HG02588 (cell line): ENCODE data around the gene CELSR2.
"Not testable (repeated sequence)": the region's sequence is repeated elsewhere in the genome, so short reads cannot be mapped to it uniquely, and the experiment has no call there.

Experiments
- ATAC-seq: cut with Tn5 transposase; IDR thresholded peaks from one replicate; pipeline ENCODE4 v1.9.1; 2021; ENCODE audit warnings: mild to moderate bottlenecking, moderate library complexity; ENCODE audit not compliant: unreplicated experiment

CELSR2 gene

DNA sequence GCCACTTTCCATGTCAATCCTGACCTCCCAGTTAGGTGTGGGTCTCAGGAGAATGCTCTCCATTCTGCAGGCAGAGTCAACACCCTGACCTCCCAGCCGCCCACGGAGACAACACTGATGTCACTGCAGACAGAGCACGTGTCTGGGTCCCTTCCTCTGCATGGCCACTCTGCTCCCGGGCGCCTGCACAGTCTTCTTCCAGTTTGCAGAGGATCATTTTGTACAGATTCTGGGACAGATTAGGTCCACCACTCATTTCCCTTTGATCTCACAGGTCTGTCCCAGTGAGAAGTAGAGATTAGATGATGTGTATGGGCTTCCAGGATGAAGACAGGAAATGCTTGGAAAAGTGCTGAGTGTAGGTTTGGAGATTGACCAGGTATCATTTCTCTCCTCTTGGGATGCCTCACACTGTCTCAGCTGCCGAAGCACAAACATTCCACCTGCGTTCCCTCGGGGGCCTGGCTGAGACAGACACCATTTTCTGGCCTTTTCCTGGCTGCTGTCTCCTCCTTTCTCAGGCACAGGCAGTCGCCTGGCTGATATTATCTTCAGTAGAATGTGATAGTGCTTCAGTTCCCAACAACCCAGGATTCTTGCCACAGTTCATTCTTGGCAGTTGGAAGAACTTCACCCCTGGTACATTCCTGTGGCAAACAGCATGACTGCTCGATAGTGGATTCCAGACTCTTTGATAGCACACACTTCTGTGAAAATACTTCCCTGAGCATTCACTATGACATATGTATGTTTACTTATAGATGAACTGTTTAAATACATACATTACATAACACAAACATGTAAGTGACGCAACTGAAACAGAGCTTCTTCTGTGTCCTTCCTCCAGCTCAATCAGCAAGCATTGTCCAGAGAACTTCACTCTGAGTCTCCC is 49.6 kb downstream of the CELSR2 start:
- no peak for ATAC-seq

- no peak for ATAC-seq
Measured at GRCh38 chr1:109299558-109300343, 50.4 kb downstream of the CELSR2 start.

DNA sequence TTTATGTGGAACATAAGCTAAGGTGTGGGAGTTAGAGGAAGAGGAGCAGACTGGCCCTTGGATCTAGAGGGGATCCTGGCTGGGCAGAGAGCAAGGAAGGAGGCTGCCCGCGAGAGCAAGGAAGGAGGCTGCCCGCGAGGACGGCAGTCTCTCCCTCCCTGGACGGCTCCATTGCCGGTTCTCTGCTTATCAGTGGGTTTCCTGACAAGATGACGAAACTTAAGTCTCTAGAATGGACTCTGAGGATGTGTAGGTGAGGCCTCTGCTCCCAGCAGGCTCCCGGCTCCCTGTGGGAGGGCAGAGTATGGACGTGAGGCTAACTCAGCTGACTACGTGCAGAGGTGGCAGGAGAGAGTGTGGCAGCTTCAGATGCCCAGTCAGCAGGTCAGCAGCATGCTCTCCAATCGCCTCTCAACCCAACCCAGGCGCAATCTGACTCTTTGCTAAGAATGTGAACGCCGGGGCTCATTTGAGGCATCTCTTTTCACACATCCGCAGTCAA is 51.4 kb downstream of the CELSR2 start:
- ATAC-seq, result no peak

DNA sequence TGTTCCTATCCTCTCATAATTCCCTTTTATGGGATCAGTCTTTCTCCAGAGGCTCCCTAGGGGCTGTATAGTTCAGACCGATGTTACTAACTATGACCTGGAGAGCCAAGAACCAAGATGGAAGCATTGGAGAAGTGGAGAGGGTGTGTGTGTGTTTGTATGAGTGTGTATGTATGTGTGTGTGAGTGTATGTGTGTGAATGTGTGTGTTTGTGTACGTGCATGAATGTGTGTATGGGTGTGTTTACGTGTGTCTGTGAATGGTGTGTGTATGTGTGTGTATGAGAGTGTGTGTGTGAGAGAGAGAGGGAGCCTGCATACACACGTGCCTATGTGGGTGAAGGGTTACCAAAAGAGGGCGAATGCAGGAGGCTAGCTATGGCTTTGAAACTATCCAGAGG is 52.5 kb downstream of the CELSR2 start:
- no peak for ATAC-seq

GRCh38 chr1:109304226-109304920 is 55.0 kb downstream of the CELSR2 start:
- no peak for ATAC-seq

DNA sequence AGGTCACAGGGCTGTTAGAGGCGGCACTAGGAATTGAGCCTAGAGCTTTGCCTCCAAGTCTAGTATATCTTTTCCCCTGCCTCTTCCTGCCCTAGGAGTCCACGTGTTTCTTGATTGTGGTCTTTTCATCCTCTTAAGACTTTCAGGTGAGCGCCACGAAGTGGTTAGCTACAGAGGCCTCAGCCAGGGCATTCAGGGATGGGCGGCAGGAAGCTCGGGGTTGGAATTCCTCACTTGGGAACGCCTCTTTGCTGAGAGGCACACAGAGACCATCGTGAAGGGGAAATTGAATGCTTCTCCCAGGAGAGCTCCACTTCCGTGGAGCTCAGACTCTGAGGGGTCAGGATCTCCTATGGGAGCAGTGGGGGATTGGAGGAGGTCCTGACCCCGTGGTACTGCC is 56.7 kb downstream of the CELSR2 start:
- ATAC-seq, result not testable (repeated sequence)

GRCh38 chr1:109306832-109307273 is 57.5 kb downstream of the CELSR2 start, which contains the start of gene MYBPHL:
Gene MYBPHL, minus strand, starts transcription at chr1:109307011. Its CDS starts 20 bp downstream, at chr1:109306991.
- no peak for ATAC-seq

GRCh38 chr1:109307274-109308021 is 58.1 kb downstream of the CELSR2 start:
- ATAC-seq, result no peak

- ATAC-seq, result no peak
Measured at GRCh38 chr1:109309347-109309746, 60.0 kb downstream of the CELSR2 start.

DNA sequence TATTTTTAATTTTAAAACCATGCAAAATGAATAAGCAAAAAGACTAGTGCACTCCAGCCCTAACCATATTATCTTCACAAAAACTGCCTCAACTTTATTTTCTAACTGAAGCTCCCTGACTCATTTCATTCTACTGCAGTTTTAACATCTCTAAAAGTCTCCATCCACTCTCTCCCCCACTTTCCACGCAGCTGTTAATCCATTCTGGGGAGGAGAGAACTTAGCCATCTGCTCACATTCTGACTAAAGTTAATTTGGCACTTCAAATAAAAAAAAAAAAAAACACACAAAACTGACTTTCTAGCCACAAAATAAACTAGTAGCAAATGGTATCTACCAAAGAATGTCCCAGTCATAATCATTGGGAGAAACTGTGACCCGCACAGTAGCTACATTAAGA is 62.9 kb downstream of the CELSR2 start:
- ATAC-seq, result no peak

DNA sequence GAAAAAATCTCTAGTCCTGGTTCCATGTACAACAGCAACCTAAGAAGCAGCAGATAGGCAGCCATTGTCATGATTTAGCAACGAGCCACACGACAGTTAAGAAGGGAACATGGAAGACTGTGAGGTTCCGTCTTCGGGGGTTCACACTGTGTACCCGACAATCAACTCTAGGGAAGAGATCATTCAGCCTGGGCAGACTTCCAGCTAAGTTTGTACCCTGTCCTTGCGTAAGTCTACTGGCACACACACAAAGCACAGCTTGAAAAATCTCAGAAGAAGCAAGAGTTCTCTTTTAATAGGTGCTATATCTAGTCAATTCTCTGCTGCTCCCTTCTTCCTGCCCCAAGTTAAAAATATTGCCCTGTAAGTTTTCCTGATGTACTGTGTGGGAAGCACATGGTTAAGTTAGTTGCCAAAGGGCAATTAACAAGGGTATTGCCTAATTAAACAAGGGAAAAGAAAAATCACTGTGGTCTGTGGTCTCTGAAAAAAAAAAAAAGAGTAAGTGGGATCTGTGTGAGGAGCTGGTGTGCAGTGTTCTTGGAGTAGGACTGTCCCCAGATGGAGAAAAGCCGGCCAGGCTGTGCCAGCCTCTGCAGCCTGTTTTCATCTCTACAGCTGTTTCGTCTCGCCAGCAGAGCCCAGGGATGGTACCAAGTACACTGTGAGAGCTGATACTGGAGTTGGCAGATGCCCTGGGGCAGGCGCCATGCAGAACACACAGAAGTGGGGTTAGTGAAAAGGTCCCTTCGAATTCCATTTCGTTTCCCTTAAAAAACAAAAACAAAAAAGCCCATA is 63.8 kb downstream of the CELSR2 start:
- ATAC-seq, result no peak

- no peak for ATAC-seq
Measured at GRCh38 chr1:109314795-109315194, 65.5 kb downstream of the CELSR2 start.

GRCh38 chr1:109315288-109315687 is 65.9 kb downstream of the CELSR2 start:
- no peak for ATAC-seq

GRCh38 chr1:109316506-109316905 is 67.2 kb downstream of the CELSR2 start:
- no peak for ATAC-seq

- ATAC-seq, result no peak
Measured at GRCh38 chr1:109319114-109319513, 69.8 kb downstream of the CELSR2 start.

- no peak for ATAC-seq
Measured at GRCh38 chr1:109322974-109323373, 73.6 kb downstream of the CELSR2 start.
